Coronary artery (tissue), 2 donors: ENCODE results near the gene RGCC.
A peak's percentile ranks its signal among the peaks of the same experiment; 100 is the strongest.

ENCODE experiments used
- DNase-seq: peaks from one replicate; pipeline ENCODE4 v3.0.0-alpha.2; 2017; ENCODE audit warnings: low spot score
- H3K27ac ChIP-seq, 2 donors: fragments of 200-600 bp; sonication (generic); one replicate each; pipeline ENCODE4 v1.5.1; 2016 to 2019
- H3K4me3 ChIP-seq: fragments of 200-600 bp; sonication (generic); 2 replicates; pipeline ENCODE4 v1.5.1; 2016; ENCODE audit warnings: mild to moderate bottlenecking, moderate library complexity
- TF ChIP-seq, protein P1 (sequence below): fragments of 200-600 bp; sonication (generic); IDR thresholded peaks from one replicate; pipeline ENCODE4 v1.5.1; 2019; ENCODE audit warnings: antibody characterized with exemption

RGCC gene

DNA sequence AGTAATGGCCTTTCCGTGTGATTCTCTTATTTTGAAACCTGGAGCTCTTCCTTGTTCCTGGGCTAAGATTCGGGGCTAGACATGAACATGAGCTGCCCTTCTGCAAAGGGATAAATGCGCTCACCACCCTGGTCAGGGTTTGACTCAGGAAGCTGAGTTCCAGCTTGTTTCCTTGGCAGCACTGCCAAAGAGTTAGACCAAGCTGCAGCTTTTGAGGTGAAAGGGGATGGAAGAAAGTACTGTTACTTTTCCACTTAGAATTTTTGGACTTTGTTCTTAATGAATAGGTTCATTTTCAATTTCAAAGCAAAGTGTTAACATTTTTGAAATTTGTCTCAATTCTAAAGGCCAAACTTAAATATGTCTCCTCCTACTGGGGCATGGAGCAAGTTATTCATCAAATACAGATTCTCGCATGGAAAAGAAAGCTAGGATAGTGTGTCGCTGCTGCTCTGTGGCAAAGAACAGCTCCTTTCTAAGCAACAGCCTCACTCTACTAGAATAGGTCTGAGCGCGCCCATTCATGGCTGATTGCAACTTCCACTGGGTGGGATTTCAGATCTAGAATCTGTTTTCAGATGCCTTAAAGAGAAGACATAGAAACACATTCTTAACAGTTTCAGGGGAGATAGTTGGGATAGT is 2.2 kb downstream of the RGCC start:
- Histone ChIP-seq H3K27ac (peak overlapping the region in 1 of 2 donors; percentile 67), H3K4me3 (peak overlapping the region; percentile 80)
- TF ChIP-seq, protein P1, sequence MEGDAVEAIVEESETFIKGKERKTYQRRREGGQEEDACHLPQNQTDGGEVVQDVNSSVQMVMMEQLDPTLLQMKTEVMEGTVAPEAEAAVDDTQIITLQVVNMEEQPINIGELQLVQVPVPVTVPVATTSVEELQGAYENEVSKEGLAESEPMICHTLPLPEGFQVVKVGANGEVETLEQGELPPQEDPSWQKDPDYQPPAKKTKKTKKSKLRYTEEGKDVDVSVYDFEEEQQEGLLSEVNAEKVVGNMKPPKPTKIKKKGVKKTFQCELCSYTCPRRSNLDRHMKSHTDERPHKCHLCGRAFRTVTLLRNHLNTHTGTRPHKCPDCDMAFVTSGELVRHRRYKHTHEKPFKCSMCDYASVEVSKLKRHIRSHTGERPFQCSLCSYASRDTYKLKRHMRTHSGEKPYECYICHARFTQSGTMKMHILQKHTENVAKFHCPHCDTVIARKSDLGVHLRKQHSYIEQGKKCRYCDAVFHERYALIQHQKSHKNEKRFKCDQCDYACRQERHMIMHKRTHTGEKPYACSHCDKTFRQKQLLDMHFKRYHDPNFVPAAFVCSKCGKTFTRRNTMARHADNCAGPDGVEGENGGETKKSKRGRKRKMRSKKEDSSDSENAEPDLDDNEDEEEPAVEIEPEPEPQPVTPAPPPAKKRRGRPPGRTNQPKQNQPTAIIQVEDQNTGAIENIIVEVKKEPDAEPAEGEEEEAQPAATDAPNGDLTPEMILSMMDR, result no peak
- DNase-seq, result no peak

DNA sequence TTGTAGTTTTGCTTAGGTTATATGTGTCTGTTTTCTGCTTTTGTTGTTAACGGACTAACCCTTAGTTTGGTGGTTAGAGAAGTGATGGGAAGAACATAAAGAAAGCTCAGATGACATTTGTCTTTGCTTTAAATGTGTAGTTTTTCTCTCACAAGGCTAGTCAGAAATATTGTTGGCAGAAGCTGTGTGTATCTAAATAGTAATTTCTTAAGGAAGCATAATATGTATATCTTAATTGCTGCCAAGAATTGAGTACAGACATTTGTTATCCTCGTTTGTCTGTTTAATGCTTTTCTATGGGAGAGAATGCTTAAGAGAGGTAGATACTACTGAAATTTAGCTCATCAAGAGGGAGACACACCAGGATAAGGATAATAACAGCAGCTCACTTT is 2.7 kb downstream of the RGCC start:
- TF ChIP-seq, protein P1, result no peak
- Histone ChIP-seq H3K27ac (no peak overlapping the region), H3K4me3 (peak overlapping the region; percentile 80)
- DNase-seq, result no peak

DNA sequence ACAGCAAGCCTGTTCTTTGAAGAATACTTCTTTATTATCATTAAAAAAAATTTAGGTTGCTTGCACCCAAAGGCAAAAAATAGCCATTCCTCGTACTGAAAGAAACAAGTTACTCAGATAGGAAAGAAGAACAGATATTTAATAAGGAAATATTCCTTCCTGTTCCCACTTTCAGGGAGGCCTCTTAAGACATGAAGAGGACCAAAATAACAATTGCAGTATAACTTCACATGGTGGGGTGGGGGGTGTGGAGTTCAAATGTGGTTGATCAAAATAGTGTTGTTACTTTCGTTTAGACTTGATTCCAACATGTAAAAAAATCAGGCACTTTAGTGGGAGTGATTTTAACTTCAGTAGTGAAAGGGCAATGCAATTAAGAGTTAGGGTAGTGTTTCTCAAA is 3.6 kb downstream of the RGCC start:
- no peak overlapping the region for H3K27ac ChIP-seq
- H3K4me3 ChIP-seq, result no peak overlapping the region
- no peak for DNase-seq

DNA sequence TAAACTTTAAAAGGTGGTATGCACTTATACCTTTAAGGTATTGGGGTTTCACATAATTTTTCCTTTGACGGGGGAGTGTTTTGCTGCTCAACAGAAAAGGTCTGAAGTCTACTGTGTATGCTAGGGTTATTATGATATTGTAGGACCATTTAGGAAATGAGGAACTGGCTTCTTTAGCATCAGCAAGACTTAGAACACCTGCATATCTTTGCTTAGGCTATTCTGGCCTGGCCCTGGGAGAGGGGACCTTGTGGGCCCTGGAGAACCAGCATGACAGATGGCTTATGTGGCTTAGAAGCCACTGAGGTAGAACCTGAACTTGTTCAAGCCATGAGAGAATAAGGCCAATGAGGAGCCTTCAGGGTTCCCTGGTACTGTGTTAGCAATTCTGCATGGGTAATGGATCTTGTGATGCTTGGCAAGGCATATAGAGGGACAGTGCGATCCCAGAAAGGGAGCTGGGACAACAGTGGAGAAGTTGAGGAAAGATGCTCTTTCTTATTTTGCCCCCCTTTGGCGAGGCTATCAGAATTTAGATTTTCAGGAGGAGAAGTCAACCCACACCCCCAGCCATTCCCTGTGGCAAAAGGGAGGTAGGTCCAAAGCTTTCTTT is 4.3 kb downstream of the RGCC start:
- Histone ChIP-seq H3K27ac (no peak overlapping the region), H3K4me3 (no peak overlapping the region)

More for the DNA sequence above, 3.6 kb downstream of the RGCC start:
- TF ChIP-seq, protein P1, result no peak

DNA sequence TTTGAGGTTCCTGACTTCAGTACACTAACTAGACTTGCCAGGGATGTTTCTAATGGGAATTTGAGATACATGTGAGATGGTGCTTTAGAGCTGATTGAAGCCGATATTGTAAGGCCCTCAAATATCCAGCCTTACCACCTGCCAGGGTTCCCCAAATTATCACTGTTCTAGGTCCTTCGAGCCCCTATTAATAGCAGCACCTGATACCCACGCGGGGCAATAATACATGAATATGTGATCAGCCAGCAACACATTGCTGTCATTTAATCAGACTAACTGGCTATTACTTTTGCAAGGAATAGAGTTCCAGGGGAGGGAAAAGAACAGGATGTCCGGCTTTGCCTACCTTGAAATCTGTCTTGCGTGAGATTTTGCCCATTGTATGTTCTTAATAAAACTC is 5.1 kb downstream of the RGCC start:
- H3K4me3 ChIP-seq, result no peak overlapping the region
- TF ChIP-seq, protein P1, result no peak
- H3K27ac ChIP-seq, result no peak overlapping the region
- no peak for DNase-seq

More for the DNA sequence above, 4.3 kb downstream of the RGCC start:
- TF ChIP-seq, protein P1, result no peak
- DNase-seq, result no peak

DNA sequence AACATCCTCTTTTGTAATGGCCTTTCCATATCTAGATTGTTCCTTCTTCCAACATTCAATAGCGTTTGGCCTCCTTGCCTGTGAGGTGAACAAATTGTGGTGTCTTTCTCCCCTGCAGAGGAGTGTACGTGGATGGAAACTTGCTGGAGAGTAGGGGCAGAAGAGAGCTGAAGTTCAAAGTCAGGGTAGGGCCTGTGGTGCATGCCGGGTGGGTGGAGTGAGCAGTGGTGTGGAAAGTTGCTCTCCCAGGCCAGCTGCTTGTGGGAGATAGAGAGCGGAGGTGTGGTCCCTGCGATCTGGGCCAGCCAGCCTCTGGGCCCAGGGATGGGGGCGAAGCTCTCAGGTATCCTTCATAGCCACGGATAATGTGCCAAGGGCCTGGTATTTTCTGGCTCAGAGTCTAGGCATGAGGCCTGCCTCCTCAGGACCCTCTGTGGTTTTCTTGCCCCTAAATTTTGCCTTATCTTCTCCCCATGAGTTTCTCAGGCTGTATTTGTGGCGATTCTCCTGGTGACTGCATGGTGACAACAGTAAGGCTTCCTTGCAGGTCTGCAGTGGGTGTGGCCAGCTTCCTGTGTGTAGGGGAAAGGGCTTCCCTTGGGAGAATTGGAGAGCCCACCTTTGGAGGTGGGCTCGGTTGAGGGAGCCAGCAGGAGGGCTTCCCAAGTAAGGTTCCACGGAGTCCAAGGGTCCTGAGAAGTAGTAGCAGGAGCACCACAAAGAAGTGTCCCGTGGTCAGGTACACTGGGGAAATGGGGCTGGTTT is 6.7 kb downstream of the RGCC start:
- TF ChIP-seq, protein P1, result no peak
- DNase-seq, result no peak
- Histone ChIP-seq H3K4me3 (no peak overlapping the region), H3K27ac (peak overlapping the region in 1 of 2 donors; percentile 61)
